Inflammatory macrophage treated with lipopolysaccharide for 4 hours (primary cell): Measurements from ENCODE around the gene NDUFB6.
A peak's percentile ranks its signal among the peaks of the same experiment; 100 is the strongest.

Source experiments
- DNase-seq: peaks from one replicate; pipeline ENCODE4 v3.0.0-alpha.2; 2020

The NDUFB6 gene

DNA sequence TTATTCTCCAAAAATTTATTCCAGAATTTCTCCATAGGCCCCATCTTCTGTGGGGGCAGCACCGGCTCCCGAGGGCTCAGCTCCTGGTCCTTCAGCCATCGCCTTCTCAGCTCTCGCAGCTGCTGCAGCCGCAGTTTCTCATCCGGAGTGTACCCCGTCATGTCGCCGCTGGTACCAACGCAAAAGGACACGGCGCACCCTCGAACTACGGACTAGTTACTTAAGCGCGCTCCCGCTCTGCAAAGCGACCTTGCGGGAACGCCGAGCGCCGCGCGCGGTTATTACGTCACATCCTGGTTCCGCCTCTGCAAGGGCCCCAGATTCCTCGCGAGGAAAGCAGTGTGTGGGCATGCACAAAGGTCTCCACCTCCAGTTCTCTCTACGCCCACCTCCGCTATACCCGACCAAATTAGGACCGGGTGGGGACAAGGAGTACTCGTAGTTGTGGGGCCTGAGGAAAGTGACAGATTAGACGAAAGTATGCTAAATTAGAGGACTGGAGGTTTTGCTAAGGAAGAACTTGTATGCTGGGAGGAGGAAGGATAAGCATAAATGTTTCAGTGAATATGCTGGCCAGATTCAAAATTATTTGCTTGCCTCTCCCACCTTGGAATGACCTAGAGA is at the start of gene NDUFB6:
Gene NDUFB6, minus strand, starts transcription at position 260 of the 624 bp plus-strand sequence. Its CDS starts 99 bp downstream, at position 161.
- DNase-seq = peak; percentile 94

DNA sequence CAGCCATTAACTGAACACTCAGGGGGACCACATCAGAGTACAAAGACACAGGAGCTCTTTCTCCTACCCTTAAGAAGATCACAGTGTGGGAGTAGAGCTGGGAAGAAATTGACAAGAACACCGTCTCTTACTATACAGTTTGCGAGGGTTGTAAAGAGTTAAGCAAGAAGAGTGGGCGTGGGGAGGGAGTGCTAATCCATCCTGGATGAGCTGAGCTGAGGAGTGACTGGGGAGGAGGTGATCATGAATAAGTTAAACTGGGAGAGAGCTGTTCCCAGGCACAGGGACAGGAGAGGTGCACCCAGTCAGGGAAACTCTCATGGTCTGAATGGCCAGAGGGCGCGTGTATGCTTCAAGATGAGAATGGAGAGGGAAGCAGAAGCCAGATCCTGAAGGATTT is 45.3 kb upstream of the NDUFB6 start:
- DNase-seq = no peak

DNA sequence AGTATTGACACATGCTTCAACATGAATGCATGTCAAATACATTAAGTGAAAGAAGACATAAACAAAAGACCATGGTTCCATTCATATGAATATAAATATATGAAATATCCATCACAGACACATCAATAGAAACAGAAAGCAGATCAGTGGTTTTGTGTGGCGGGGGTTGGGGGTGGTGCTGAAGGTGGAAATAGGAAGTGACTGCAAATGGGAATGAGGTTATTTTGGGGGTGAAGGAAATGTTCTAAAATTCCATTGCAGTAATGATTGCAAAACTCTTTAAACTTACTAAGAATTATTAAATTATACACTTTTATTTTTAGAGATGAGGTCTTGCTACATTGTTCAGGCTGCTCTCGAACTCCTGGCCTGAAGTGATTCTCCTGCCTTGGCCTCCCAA is 33.9 kb upstream of the NDUFB6 start:
- peak; percentile 55 for DNase-seq

DNA sequence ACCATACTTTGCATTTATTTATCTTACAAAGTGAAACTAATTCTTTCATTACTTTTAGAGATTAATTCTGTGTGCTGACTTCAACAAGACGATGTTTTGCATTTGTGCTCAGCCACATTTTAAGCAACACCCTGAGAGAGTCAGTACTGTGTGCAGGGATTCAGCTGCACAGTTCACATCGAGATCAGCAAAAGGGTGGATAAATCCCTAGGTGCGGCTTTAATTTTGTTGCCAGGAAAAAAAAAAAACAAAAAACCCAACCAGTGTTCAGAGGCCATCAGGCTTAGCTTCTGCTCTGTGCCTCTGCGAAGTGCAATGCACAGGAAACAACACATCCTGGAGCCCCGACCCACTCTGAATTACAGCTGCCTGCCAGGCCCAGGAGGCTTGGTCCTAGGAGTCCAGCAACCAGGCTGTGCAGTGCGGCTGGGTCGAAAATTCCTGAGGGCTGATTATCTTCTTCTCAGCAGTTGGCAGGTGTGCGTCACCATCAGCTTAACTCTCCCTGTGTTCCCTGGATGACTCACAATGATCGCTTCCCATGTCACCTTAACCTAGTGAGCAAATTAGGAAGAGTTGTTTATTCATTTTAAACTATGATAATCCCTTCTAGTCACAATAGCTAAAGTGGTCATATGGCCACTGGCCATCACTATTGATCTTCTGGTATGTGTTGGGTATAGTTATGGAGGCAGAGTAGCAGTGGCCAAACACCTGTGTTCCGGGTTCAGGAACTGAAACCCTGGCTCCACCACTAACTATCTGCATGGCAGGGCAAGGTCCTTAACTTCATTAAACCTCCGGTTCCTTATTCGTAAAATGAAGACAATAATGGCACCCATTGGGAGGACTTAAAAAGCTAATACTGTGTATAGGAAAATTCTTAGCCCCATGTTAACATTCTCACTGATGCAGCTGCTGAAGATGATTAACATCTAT is 31.2 kb upstream of the NDUFB6 start:
- no peak for DNase-seq

DNA sequence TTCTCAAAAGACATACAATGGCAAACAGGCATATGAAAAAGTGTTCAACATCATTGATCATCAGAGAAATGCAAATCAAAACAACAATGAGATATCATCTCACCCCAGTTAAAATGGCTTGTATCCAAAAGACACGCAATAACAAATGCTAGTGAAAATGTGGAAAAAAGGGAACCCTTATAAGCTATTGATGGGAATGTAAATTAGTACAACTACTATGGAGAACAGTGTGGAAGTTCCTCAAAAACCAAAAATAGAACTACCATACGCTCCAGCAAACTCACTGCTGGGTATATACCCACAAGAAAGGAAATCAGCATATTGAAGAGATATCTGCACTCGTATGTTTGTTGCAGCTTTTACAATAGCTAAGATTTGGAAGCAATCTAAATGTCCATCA is 26.1 kb upstream of the NDUFB6 start:
- peak; percentile 28 for DNase-seq

DNA sequence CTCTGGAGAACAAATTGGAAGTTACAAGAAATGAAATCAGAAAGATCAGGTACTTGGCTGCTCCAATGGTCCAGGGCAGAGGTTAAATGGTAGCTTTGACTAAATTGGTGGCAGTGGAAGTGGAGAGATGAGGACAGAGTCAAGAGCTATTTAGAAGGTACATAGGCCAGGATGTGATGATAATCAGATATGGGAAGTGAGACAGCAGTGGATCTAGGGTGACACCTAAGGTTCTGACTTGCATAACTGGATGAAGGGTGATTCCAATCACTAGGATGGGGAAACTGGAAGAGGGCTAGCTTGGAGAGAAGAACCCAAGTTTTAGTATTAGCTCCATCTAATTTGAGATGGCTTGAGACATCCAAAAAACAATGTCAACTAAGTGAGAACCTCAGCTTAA is 24.0 kb upstream of the NDUFB6 start:
- no peak for DNase-seq

DNA sequence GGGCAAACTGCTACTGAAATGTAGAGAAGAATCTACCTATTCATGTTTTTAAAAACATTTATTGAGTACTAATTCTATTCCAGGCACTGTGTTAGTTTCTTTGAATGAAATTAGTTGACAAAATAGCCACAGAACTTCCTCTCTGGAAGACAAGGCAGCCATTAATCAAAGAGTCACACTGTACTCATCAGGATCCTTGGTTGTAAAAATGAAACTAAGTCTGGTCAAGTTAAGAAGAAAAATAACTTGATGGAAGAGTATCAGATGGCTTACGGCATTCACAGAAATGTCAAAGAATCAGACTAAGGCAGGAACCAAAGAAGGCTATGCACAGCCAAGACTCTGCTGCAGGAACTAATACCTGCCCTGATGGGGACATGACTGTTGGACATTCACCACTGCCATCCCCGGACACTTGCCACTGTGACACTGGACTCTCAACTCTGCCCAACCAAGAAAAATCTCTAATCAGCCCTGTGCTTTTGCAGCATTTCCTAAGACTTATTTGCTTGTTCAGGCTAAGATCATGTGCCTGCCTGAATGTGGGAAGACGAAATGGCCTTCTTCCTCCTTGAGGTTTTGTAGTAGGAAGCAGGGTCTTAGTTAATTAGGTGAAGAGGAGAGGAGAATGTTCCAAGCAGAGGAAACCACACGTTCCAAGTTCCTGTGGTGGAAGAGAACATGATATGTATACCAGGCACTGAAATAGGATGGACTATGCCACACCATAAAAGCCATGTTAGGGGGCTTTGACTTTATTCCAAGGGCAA is 23.3 kb upstream of the NDUFB6 start:
- peak; percentile 70 for DNase-seq

DNA sequence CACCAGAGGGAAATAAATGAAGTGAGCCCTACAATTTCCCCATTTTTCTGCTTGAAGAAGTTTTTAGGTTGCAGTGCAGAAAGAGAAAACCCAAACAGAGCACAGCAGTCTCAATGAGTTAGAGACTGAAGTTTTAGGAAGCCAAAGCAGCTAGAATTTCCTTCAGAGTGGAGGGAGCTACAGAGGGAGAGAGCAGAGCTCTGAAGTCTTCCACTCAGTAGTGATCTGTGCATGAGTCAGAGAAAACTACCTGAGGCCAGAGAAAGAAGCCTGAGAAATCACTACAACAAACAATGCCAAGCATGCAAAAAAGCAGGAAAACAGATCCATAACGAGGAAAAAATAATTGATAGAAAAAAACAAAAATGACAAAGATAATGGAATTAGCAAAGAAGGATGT is 17.9 kb upstream of the NDUFB6 start:
- no peak for DNase-seq

DNA sequence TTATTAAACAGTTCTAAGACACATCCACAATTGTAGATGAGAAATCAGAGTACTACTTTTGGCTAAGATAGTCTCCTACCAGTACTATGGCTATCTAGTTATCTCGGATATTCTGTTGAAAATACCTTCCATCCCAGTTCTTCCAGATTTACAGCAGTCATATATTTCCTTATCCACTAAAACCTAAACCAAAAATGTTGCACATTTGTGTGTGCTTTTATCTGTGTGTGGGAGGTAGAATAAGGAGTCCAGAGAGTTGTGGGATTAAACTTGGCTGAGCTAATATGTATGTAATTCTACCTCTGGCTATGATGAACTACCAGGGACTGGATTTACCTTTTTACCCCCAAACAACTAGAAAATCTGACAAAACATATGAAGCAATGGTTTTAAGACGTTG is 17.5 kb upstream of the NDUFB6 start:
- DNase-seq = no peak

DNA sequence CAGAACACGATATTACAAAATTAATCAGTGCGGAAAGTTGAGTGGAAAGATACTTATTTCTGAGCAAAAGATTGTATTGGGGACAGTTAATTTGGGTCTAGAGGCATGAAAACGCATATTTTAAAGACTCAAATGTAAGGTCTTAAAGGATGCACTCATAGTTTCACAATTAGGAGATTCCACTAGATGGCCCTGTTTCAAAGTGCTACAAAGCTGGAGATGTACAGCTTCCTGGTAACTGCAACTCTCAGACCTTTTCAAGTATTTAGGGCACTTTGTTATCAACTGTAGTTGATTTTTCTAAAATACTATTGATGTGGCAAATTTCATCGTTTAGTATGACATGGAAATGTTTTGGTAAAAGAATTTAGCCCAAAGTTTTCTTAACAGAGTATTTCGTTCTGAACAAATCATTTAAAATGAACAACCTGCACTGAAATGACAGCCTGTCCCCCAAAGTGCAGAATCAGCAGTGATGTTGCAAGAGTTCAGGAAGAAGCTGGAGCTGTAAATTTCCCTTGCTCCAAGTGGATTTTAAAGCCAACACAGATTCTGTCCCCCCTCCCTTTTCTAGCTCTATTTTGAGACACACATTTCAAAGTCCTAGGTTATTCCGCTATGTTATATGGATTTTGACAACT is 16.2 kb upstream of the NDUFB6 start:
- peak; percentile 72 for DNase-seq

DNA sequence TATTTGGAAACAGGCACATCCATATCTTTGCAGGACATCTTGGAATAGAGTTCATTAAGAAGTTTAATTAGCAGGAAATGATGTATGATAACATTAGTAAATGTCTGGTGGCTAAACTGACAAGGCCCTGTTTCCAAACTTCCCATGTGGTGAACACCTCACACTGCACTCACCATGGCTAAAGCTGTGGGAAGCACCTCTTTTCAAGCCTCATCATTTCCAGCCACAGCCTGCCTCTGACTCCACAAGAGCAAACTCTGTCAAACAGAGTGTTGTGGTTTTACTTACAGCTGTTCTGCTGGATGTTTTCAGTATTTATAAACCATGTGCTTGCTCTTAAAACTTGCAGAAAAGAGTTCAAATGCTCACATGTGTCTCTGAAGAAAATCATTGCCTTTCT is 14.9 kb upstream of the NDUFB6 start:
- peak; percentile 39 for DNase-seq

DNA sequence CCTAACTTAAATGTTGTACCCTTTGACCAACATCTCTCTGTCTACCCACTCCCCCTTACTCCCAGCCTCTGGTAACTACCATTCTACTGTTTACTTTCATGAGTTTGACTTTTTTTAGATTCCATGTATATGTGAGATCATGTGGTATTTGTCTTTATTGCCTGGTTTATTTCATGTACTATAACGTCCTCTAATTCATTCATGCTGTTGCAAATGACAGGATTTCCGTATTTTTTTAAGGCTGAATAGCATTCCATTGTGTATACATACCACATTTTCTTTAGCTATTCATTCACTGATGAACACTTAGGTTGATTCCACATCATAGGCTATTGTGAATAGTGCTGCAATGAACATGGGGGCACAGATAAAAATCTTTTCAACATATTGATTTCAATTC is 11.8 kb upstream of the NDUFB6 start:
- no peak for DNase-seq

DNA sequence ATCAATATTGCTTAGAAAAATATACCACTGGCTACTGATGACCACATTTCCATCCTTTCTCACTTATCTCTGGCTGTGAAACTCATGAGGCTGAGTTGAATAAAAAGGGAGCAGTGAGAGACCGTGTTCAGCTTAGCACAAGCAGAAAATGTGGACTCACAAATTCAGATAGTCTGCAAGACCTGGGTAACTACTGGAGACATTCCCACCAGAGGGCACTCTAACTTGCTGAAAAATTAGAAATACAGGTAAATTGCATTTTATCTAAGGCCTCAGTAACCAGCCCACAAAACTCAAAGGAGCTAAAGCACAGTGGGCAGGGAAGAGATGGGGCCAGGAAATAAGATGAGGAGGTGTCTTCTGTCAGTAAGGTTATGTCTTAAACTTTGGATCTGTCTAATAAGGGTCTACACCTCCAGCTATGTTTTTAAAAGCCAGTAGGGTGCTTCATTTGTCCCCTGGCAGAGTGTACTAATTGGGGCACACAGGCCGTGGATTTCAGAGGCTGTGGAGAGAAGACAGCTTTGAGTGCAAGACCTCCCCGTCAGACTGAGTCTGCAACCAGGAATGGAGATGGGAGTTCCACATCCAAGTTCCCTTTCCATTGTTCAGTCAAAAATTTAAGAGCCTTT is 8.7 kb upstream of the NDUFB6 start:
- DNase-seq = peak; percentile 55

DNA sequence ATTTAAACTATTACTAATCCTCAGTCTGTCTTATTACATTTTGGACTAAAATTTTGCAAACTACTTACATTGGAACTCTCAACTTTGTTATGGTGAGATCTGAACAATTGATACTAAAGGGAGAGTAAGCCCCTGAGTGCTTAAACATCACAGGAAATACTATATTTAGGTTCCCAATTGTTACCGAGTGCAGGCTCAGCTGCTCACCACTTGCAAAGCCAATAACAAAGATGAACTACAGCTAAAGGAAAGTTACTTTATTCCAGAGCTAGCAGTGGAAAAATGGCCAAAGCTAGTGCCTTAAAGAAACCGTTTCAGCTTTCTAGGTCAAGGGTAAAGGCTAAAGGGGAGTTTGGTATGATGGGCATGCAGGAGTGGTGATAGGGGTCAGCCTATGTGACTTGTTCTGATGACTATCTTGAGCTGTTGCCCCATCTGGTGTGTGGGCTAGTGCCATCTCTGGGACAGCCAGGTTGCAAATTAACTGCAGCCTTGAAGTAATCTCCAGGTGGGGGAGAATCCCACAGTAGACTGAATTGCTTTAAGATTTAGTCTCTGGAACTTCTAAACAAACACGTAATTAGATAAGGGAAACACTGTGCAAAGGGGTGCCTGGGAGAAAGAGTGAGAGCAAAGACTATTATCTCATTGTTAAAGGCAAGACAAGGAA is 7.8 kb upstream of the NDUFB6 start:
- no peak for DNase-seq

DNA sequence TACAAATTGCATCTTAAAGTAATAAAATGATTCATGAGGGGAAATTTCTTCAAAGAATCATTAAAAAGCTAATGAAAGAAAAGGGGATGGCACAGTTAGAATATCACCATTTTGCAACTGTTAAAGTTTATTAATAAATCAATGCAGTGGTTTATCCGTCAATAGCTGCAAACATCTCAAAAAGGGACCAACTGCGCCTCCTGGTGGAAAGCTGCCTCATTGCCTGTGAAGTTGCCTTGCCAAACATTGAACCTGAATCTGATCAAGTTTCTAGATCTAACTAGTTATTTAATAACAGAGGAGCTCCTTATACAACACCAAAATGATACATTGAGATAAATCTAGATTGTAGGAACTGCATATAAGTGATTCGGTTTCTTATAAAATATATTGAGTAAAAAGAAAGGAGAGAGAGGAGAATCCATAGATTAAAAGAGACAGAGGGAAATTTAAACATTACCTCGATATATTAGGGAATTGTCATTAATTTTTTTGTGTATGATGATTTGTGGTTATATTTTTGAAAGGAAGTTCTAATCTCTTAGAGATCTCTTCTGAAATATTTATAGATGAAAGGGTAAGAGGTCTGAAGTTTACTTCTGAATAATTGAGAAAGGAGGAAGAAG is 6.9 kb upstream of the NDUFB6 start:
- DNase-seq = peak; percentile 68

DNA sequence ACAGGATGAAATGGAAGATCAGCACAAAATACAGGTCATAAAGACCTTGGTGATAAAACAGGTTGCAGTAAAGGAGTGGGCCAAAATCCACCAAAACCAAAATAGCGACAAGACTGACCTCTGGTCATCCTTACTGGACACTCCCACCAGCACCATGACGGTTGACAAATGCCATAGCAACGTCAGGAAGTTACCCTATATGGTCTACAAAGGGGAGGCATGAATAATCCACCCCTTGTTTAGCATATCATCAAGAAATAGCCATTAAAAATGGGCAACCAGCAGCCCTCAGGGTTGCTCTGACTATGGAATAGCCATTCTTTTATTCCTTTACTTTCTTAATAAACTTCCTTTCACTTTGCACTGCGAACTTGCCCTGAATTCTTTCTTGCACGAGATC is 6.0 kb upstream of the NDUFB6 start:
- DNase-seq = no peak

DNA sequence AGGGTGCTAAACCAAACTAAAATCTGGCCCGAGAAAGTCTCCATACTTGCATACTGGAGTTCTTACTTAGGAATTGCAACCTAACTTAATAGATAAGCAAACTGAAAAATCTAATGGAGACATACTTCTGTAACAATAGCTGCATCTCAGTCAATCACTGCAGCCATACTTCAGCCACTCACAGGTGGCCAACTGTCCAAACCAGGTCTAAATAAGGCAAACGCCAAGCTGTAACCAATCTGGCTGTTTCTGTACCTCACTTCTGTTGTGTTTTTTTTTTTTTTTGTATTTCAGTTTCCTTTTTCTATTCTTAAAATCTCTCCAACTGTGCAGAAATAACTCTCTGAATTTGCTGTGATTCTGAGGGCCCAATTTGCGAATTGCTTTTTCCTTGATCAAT is 4.4 kb upstream of the NDUFB6 start:
- no peak for DNase-seq

DNA sequence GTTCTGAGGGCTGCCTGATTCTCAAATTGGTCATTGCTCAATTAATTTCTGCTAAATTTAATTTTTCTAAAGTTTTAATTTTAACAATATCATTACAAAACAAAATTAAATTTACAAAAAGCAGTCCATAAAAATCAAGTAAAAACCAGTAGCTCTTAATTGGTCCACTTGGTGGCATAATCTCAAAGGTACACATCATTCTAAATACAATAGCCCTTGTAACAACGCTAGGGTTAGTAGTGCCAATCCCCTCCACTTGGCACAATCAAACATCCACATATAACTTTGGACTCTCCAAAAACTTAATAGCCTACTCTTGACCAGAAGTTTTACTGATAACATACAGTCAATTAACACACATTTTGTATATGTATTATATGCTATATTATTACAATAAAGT is 1.9 kb upstream of the NDUFB6 start:
- no peak for DNase-seq

DNA sequence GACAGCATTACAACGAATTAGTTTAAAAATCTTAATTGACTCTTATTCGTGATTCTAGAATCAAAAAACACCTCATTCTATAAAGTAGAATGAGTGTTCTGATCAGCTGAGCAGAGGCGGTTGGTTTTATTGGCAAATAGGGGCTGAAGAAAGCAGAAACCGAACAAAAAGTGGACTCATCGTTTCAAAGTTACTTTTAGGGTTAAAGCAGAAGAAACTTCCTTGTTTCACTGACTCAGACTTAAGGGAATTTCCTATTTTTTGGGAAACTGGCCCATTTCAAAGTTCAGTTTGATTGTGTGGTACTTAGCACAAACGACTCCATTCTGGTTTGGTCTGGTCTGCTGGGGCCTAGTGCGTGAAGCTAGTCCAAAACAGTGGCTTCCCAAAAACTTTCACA is 862 bp upstream of the NDUFB6 start:
- peak; percentile 84 for DNase-seq

DNA sequence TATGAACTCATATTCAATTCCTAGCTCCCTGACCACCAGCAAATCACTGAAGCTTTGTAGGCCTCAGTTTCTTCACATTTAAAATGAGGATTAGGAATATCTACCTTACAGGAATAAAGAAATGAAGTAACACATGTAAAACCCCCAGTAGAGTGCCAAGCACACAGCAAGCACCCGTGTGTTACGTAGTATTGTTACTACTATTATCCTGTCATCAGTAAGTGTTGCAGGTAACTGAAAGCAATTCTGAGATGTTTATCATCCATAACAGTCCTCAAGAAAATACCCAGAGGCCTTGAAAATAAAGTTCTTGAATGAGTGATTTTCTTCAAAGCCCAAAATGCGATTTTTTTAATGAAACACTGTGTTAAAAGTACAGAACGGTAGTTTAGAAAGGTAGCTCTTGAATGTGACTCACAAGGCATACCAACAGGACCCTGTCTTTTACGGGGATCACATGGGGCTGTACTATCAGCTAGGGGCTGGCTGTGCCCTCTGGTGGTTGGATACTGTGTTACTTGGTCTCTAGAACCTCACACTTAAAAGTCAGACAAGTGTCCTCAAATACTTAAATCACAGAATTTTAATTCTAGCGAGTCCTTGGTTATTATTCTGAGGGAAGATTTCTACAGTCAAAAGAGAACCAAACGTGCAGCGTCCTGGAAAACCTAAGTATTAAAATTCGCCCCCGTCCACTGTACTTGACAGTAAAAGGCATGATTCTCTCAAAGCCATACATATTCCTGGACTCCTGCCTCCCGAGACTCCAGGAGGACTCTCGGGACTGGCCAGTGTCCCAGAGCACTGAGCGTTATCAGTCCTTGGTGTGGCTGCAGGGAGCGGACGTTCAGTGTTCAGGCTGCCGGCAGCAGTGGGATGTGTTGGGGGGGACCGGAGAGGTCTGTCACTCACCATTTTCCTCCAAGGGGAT is 725 bp downstream of the NDUFB6 start:
- DNase-seq = peak; percentile 80
